ENCODE results near the gene HAVCR1.
"Not testable (repeated sequence)": the region's sequence is repeated elsewhere in the genome, so short reads cannot be mapped to it uniquely, and the experiment has no call there.

HAVCR1 gene

GRCh38 chr5:157050050-157050449 lies 8.9 kb downstream of the HAVCR1 start:
- DNase-seq (ENCODE audit: low read depth), result no peak

GRCh38 chr5:157049605-157050004 lies 9.3 kb downstream of the HAVCR1 start:
- no peak for DNase-seq (ENCODE audit: low read depth)

GRCh38 chr5:157047898-157048297 lies 11.0 kb downstream of the HAVCR1 start:
- DNase-seq (ENCODE audit: low read depth), result no peak

GRCh38 chr5:157047016-157047415 lies 11.9 kb downstream of the HAVCR1 start:
- not testable (repeated sequence) for DNase-seq (ENCODE audit: low read depth)

GRCh38 chr5:157046041-157046440 lies 12.9 kb downstream of the HAVCR1 start:
- DNase-seq (ENCODE audit: low read depth), result no peak

- DNase-seq (ENCODE audit: low read depth), result no peak
These were observed 13.3 kb downstream of the HAVCR1 start for GRCh38 chr5:157045601-157046000.

GRCh38 chr5:157038568-157039187 lies 20.2 kb downstream of the HAVCR1 start:
- DNase-seq (ENCODE audit: low read depth), result no peak

DNA sequence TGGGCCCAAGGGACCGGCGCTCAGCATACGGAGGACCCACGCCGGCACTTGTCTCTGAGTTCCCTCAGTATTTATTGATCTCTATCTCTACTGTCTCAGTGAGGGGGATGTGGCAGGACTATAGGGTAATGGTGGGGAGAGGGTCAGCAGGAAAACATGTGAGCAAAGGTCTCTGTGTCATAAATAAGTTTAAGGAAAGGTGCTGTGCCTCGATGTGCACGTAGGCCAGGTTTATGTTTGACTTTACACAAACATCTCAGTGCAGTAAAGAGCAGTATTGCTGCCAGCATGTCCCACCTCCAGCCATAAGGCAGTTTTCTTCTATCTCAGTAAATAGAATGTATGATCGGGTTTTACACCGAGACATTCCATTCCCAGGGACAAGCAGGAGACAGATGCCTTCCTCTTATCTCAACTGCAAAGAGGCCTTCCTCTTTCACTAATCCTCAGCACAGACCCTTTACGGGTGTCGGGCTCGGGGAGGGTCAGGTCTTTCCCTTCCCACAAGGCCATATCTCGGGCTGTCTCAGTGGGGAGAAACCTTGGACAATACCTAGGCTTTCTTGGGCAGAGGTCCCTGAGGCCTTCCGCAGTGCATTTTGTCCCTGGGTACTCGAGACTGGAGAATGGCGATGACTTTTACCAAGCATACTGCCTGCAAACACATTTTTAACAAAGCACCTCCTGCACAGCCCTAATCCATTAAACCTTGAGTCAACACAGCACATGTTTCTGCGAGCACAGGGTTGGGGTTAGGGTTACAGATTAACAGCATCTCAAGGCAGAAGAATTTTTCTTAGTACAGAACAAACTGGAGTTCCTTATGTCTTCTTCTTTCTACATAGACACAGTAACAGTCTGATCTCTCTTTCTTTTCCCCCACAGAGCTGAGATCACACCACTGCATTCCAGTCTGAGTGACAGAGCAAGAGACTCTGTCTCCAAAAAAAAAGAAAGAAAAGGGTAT lies 24.5 kb downstream of the HAVCR1 start:
- DNase-seq (ENCODE audit: low read depth), result not testable (repeated sequence)

DNA sequence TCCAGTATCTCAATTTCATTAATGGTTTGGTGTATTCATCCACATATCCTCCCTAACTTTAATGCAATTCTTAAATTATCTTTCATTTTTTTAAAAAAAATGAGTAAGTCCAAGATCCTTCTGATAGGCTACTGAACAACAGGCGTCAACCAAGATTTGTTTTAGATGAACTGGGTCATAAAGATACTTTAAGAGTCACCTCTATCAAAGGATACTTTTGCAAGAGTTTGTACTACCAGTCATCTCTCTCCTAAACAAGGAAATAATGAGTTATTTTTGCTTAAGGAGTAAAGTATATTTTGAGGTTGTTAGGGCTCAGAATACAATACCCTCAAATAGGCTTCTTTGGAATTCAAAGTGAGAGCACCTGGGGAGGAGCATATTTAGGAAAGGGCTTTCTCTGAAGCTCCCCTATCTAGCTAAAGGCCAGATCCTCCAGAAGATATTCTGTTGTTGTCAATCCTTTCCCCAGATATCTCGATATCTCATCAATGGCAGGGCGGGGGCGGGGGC lies 25.8 kb downstream of the HAVCR1 start:
- DNase-seq (ENCODE audit: low read depth), result no peak

GRCh38 chr5:157030692-157031091 lies 28.2 kb downstream of the HAVCR1 start:
- DNase-seq (ENCODE audit: low read depth), result no peak

GRCh38 chr5:157029457-157029856 lies 29.5 kb downstream of the HAVCR1 start:
- DNase-seq (ENCODE audit: low read depth), result no peak

- DNase-seq (ENCODE audit: low read depth), result not testable (repeated sequence)
These were observed 31.3 kb downstream of the HAVCR1 start for GRCh38 chr5:157027663-157028062.

- no peak for DNase-seq (ENCODE audit: low read depth)
These were observed 32.0 kb downstream of the HAVCR1 start for GRCh38 chr5:157026789-157027424.

DNA sequence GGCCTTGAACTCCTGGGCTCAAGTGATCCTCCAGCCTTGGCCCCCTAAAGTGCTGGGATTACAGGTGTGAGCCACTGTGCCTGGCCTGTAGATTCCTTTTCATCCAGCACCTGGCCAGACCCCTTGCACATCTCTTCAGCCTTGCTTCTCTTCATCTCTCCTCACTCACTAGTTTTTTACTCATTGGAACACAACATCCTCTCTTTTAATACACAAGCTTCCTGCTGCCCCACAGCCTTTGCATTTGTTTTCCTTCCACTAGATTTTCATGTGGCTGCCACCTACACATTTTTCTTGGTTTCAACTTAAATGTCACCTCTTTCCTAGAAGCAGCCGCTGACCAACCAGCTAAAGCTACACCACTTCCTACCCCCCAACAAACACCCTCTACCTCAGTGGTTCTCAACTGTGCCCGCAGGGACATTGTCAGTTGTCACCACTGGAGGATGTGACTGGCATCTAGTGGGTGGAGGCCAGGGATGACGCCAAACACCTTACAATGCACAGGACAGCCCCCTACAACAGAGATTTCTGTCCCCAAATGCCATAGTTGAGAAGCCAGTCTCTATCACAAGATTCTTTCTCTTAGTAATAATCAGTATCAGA lies 33.7 kb downstream of the HAVCR1 start:
- DNase-seq (ENCODE audit: low read depth), result no peak

GRCh38 chr5:157024208-157024959 lies 34.5 kb downstream of the HAVCR1 start:
- no peak for DNase-seq (ENCODE audit: low read depth)

GRCh38 chr5:157022024-157022423 lies 36.9 kb downstream of the HAVCR1 start:
- no peak for DNase-seq (ENCODE audit: low read depth)

- no peak for DNase-seq (ENCODE audit: low read depth)
These were observed 38.2 kb downstream of the HAVCR1 start for GRCh38 chr5:157020511-157021222.

DNA sequence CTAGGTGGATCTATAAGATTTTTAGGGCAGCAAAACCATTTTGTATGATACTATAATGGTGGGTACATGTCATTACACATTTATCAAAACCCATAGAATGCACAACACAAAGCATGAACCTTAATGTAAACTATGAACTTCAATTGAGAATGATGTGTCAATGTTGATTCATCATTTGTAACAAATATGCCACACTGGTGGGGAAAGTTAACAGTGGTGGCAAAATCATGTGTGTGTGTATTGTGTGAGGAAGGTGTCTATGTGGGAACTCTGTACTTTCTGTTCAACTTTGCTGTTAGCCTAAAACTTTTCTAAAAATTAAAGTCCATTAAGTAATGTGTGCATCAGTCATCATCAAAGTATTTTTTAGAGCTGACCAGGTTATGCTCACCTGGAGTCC lies 38.9 kb downstream of the HAVCR1 start:
- no peak for DNase-seq (ENCODE audit: low read depth)

DNA sequence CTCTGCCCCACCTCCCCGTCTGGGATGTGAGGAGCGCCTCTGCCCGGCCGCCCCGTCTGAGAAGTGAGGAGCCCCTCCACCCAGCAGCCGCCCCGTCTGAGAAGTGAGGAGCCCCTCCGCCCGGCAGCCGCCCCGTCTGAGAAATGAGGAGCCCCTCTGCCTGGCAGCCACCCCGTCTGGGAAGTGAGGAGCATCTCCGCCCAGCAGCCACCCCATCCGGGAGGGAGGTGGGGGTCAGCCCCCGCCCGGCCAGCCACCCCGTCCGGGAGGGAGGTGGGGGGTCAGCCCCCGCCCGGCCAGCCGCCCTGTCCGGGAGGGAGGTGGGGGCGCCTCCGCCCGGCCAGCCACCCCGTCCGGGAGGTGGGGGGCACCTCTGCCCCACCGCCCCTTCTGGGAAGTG lies 44.8 kb downstream of the HAVCR1 start:
- DNase-seq (ENCODE audit: low read depth), result not testable (repeated sequence)

DNA sequence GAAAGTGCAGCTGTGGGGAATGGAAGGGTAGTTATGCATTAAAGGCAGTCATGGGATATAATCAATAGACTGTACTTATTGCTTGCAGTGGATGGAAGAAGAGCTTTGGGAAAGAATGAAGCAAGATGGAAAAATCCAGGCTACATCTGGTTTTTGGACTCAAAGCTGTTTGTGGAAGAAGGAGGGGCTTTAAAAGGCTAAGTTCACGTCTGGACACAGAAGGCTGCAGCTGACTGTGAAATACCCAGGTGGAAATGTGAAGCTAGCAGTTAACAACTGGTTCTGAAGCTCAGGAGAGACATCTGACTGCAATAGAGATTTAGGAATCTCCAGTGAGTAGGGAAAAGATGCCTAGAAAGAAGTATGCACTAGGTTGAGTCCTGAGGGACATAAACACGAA lies 52.7 kb downstream of the HAVCR1 start:
- DNase-seq (ENCODE audit: low read depth), result no peak
